HepG2 (cell line): ENCODE data around the gene HES7. TPM values are rescaled to one million over a fixed set of nuclear protein-coding genes. Genes with fewer than 3 reads are reported as not detected.

Experiments used
- ATAC-seq: fragments of 200-7000 bp; cut with Tn5 transposase; 3 replicates; pipeline ENCODE4 v1.9.1; 2020; ENCODE audit warnings: mild to moderate bottlenecking, moderate library complexity
- BruUV-seq: library from RNA; stranded (reverse); fragments of 400-500 nt; replicated peaks from 2 replicates; lab custom pipeline; 2021; lab: Mats Ljungman, UMichigan
- CTCF ChIA-PET: fragments of 300-600 bp; formaldehyde crosslinking; extraction: SDS; loops from one replicate; lab custom pipeline; 2021; ENCODE audit warnings: low total read pairs, inconsistent platforms, low intra/inter-chr PET ratio; lab: Yijun Ruan, JAX
- POLR2A ChIA-PET: fragments of 350-600 bp; sonication (Branson Sonifier 250); formaldehyde crosslinking; loops from one replicate; lab custom pipeline; 2020; ENCODE audit warnings: antibody characterized with exemption, inconsistent platforms; lab: Yijun Ruan, JAX
- DNase-seq: peaks from one replicate; pipeline ENCODE4 v3.0.0-alpha.2; 2015; ENCODE audit warnings: low spot score
- FAIRE-seq: peaks from 3 replicates; lab custom pipeline; 2011; peaks lifted over from hg19 to GRCh38; lab: Jason Lieb, UNC
- H2AFZ ChIP-seq: one replicate; pipeline ENCODE4 v1.6.1; 2011; ENCODE audit warnings: low read length, inconsistent platforms
- H3K27ac ChIP-seq: fragments of 300-600 bp; 3 replicates; pipeline ENCODE4 v1.8.0; 2011; ENCODE audit warnings: mixed run types, mild to moderate bottlenecking, mixed read lengths, low read length, inconsistent platforms; ENCODE audit not compliant: insufficient read depth; ENCODE audit errors: extremely low read length
- H3K27me3 ChIP-seq, 2 experiments: fragments of 200-600 bp in 1 of 2; 2 replicates in 1 of 2; 3 replicates in 1 of 2; pipeline versions ENCODE4 v1.6.0 to v1.8.0; 2011; ENCODE audit warnings: low read length in 2 of 2, mild to moderate bottlenecking in 2 of 2, moderate library complexity in 2 of 2, inconsistent platforms in 1 of 2; ENCODE audit not compliant: insufficient read depth in 2 of 2, control insufficient read depth in 1 of 2
- H3K36me3 ChIP-seq, 2 experiments: fragments of 200-600 bp in 1 of 2; replicated peaks in 1 of 2; 2 replicates in 1 of 2; 3 replicates in 1 of 2; pipeline versions ENCODE4 v1.5.1 to v1.8.0; 2011; ENCODE audit warnings: low read length in 2 of 2, inconsistent platforms in 1 of 2; ENCODE audit not compliant: insufficient read depth in 2 of 2, control insufficient read depth in 1 of 2
- H3K4me1 ChIP-seq: 2 replicates; pipeline ENCODE4 v1.5.1; 2012; ENCODE audit warnings: low read length, inconsistent platforms; ENCODE audit not compliant: insufficient read depth
- H3K4me2 ChIP-seq: 2 replicates; pipeline ENCODE4 v1.6.0; 2011; ENCODE audit warnings: low read depth, low read length, inconsistent platforms
- H3K4me3 ChIP-seq, 3 experiments: fragments of 200-600 bp in 1 of 3; sonication (generic), shearing (Covaris generic) in 1 of 3; replicated peaks in 1 of 3; 2 replicates each; pipeline ENCODE4 v1.5.1; 2011 to 2016; ENCODE audit warnings: low read length in 3 of 3, inconsistent platforms in 2 of 3, low read depth in 2 of 3, mild to moderate bottlenecking in 2 of 3, control low read depth in 1 of 3, mixed read lengths in 1 of 3; ENCODE audit not compliant: insufficient read depth in 1 of 3
- H3K79me2 ChIP-seq: one replicate; pipeline ENCODE4 v1.6.1; 2011; ENCODE audit warnings: low read length, inconsistent platforms; ENCODE audit not compliant: insufficient read depth
- H3K9ac ChIP-seq: 2 replicates; pipeline ENCODE4 v1.6.0; 2011; ENCODE audit warnings: mild to moderate bottlenecking, low read depth, low read length, inconsistent platforms; ENCODE audit not compliant: insufficient read depth
- H3K9me3 ChIP-seq: 2 replicates; pipeline ENCODE4 v1.5.1; 2012; ENCODE audit warnings: mild to moderate bottlenecking, low read length
- H4K20me1 ChIP-seq: 2 replicates; pipeline ENCODE4 v1.6.0; 2011; ENCODE audit warnings: inconsistent platforms, mild to moderate bottlenecking, low read length, moderate library complexity; ENCODE audit not compliant: insufficient read depth
- ISX ChIP-seq: sonication (generic); formaldehyde crosslinking; conservative IDR thresholded peaks from 2 replicates; pipeline ENCODE4 v1.5.0; 2020; ENCODE audit warnings: missing genetic modification reagents
- ONECUT2 ChIP-seq: sonication (generic); formaldehyde crosslinking; IDR thresholded peaks from 2 replicates; pipeline ENCODE4 v1.4.0; 2020; ENCODE audit warnings: missing genetic modification reagents
- POLR2AphosphoS5 ChIP-seq: IDR thresholded peaks from 2 replicates; pipeline ENCODE4 v1.6.1; 2012; ENCODE audit warnings: low read depth, low read length
- RXRB ChIP-seq: IDR thresholded peaks from 2 replicates; pipeline ENCODE4 v1.6.1; 2016; ENCODE audit warnings: borderline replicate concordance, missing genetic modification reagents, missing compliant biosample characterization
- ZBTB7B ChIP-seq: sonication (generic); formaldehyde crosslinking; IDR thresholded peaks from 2 replicates; pipeline ENCODE4 v1.4.0; 2020; ENCODE audit warnings: missing genetic modification reagents
- ZNF17 ChIP-seq: sonication (generic); formaldehyde crosslinking; IDR thresholded peaks from 2 replicates; pipeline ENCODE4 v1.5.0; 2020; ENCODE audit warnings: mild to moderate bottlenecking, missing genetic modification reagents
- ZNF225 ChIP-seq: sonication (generic); formaldehyde crosslinking; IDR thresholded peaks from 2 replicates; pipeline ENCODE4 v1.4.0; 2020; ENCODE audit warnings: mild to moderate bottlenecking, missing genetic modification reagents
- ZNF367 ChIP-seq: sonication (generic); formaldehyde crosslinking; IDR thresholded peaks from 2 replicates; pipeline ENCODE4 v1.4.0; 2020; ENCODE audit warnings: missing genetic modification reagents, borderline replicate concordance
- ZNF761 ChIP-seq: sonication (generic); formaldehyde crosslinking; conservative IDR thresholded peaks from 2 replicates; pipeline ENCODE4 v1.4.0; 2020; ENCODE audit warnings: mild to moderate bottlenecking, missing genetic modification reagents
- WGBS: methylation state at CpG from one replicate; pipeline ENCODE4 v1.1.6; 2017; ENCODE audit warnings: low lambda C conversion rate; 5-methylcytosine and 5-hydroxymethylcytosine counted together
- in situ Hi-C: cut with HindIII; loops from 2 replicates; pipeline ENCODE4 v1.10.0; 2017; ENCODE audit warnings: low pct_unique_long_range_greater_than_20kb; ENCODE audit not compliant: extremely low pct_ligation_motif_present
- intact Hi-C: fragments of 100-400 bp; cut with micrococcal nuclease; formaldehyde crosslinking; loops from one replicate; pipeline ENCODE4 v1.10.0; 2022; ENCODE audit not compliant: unreplicated experiment
- polyA plus RNA-seq, 8 experiments: library from polyadenylated mRNA; depleted of rRNA in 3 of 8; stranded (reverse) in 7 of 8; unstranded in 1 of 8; fragments of >200 nt; fragmentation: Illumina TruSeq in 4 of 8; extraction: Trizol in 4 of 8; gene quantifications; 2 replicates each; pipeline versions ENCODE4 v1.2.1 to v1.2.3, GENCODE V29; 2011 to 2016; ENCODE audit warnings: low read depth in 4 of 8, missing spikeins in 1 of 8, mixed read lengths in 1 of 8; ENCODE audit not compliant: insufficient read depth in 1 of 8
- total RNA-seq, 5 experiments: library from RNA; depleted of rRNA; stranded (reverse); fragments of >200 nt; fragmentation: Illumina TruSeq; extraction: Trizol; gene quantifications; 2 replicates each; pipeline ENCODE4 v1.2.3, GENCODE V29; 2016; ENCODE audit warnings: low read depth in 1 of 5
- TF ChIP-seq, protein P1 (sequence below): sonication (generic); formaldehyde crosslinking; IDR thresholded peaks from 2 replicates; pipeline ENCODE4 v1.4.0; 2020; ENCODE audit warnings: missing genetic modification reagents
- TF ChIP-seq, protein P2 (sequence below): sonication (generic); formaldehyde crosslinking; IDR thresholded peaks from 2 replicates; pipeline ENCODE4 v1.5.1; 2020; ENCODE audit warnings: mild to moderate bottlenecking, missing genetic modification reagents, borderline replicate concordance
- TF ChIP-seq, protein P3 (sequence below): sonication (generic); formaldehyde crosslinking; conservative IDR thresholded peaks from 2 replicates; pipeline ENCODE4 v1.8.0; 2022; ENCODE audit warnings: missing genetic modification reagents

The HES7 gene
- total and polyA plus RNA-seq, 2 of the 13 experiments (the other 11 are each of a cell fraction or from before 2014, with no cell fraction given): not detected

DNA sequence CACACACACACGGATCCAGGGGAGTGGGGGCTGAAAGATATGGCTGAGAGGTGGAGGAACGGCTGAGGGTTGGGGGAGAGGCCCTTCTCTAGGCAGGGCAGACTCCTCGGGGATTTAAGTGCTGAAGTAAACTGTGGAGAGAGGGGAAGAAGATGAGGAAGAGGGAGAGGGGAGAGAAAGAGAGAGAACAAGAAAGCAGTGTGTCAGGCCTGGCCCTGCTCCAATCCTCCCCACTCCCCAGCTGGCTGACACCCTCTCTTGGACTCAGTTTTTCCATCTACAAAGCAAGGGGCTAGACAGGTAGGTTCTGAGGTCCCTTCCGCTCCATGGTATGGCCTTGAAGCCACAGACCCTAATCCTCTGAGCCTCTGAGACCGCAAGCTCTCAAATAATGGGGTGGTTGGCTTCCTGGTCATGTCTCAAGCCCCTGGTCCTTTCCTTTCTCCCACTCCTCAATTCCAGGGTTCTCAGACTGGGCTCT lies 36.9 kb upstream of the HES7 start:
- in situ Hi-C loops (no loop called here), intact Hi-C loops (no loop called here)
- ChIA-PET POLR2A (interaction anchor here (2.0 kb wide), 1 partner anchor 12 kb away, joined by 11 read pairs; no protein-coding TSS in a partner anchor), CTCF (interaction anchor here (1.9 kb wide), 1 partner anchor 22 kb away, joined by 5 read pairs; no protein-coding TSS in a partner anchor)
- Histone ChIP-seq H3K79me2 (peaks cover 18% of the 10 kb centered on the region), H3K27me3 (no peaks in the 10 kb centered on the region; a peak in 1 of 5 replicates), H3K4me2 (peak overlapping the region; percentile 100; the same call in 1 of the 2 replicates), H4K20me1 (no peaks in the 10 kb centered on the region), H3K27ac (peak overlapping the region; percentile 30), H3K9ac (peak overlapping the region; percentile 39; the same call in 1 of the 2 replicates), H3K36me3 (peaks cover 1 to 7% of the 10 kb centered on the region in 2 experiments; a peak in 3 of 5 replicates), H3K9me3 (no peaks in the 10 kb centered on the region), H3K4me3 (no peak overlapping the region), H3K4me1 (peaks cover 55% of the 10 kb centered on the region), H2AFZ (no peak overlapping the region)
- FAIRE-seq (no peak), ATAC-seq (no peak), DNase-seq (no peak)
- 86% methylated on average over 5 of the region's 5 CpGs for WGBS
- no TSS peak for BruUV-seq
- TF ChIP-seq POLR2AphosphoS5 (no peak), ZNF367 (CRISPR knock-in tag) (no peak), ZNF17 (CRISPR knock-in tag) (no peak), RXRB (CRISPR knock-in tag) (no peak), ZNF761 (no peak), ZBTB7B (CRISPR knock-in tag) (no peak), ZNF225 (CRISPR knock-in tag) (no peak), ISX (CRISPR knock-in tag) (no peak), ONECUT2 (CRISPR knock-in tag) (no peak)
- TF ChIP-seq, protein P1, sequence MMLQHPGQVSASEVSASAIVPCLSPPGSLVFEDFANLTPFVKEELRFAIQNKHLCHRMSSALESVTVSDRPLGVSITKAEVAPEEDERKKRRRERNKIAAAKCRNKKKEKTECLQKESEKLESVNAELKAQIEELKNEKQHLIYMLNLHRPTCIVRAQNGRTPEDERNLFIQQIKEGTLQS (CRISPR knock-in tag): no peak
- TF ChIP-seq, protein P2, sequence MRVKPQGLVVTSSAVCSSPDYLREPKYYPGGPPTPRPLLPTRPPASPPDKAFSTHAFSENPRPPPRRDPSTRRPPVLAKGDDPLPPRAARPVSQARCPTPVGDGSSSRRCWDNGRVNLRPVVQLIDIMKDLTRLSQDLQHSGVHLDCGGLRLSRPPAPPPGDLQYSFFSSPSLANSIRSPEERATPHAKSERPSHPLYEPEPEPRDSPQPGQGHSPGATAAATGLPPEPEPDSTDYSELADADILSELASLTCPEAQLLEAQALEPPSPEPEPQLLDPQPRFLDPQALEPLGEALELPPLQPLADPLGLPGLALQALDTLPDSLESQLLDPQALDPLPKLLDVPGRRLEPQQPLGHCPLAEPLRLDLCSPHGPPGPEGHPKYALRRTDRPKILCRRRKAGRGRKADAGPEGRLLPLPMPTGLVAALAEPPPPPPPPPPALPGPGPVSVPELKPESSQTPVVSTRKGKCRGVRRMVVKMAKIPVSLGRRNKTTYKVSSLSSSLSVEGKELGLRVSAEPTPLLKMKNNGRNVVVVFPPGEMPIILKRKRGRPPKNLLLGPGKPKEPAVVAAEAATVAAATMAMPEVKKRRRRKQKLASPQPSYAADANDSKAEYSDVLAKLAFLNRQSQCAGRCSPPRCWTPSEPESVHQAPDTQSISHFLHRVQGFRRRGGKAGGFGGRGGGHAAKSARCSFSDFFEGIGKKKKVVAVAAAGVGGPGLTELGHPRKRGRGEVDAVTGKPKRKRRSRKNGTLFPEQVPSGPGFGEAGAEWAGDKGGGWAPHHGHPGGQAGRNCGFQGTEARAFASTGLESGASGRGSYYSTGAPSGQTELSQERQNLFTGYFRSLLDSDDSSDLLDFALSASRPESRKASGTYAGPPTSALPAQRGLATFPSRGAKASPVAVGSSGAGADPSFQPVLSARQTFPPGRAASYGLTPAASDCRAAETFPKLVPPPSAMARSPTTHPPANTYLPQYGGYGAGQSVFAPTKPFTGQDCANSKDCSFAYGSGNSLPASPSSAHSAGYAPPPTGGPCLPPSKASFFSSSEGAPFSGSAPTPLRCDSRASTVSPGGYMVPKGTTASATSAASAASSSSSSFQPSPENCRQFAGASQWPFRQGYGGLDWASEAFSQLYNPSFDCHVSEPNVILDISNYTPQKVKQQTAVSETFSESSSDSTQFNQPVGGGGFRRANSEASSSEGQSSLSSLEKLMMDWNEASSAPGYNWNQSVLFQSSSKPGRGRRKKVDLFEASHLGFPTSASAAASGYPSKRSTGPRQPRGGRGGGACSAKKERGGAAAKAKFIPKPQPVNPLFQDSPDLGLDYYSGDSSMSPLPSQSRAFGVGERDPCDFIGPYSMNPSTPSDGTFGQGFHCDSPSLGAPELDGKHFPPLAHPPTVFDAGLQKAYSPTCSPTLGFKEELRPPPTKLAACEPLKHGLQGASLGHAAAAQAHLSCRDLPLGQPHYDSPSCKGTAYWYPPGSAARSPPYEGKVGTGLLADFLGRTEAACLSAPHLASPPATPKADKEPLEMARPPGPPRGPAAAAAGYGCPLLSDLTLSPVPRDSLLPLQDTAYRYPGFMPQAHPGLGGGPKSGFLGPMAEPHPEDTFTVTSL (CRISPR knock-in tag): no peak
- TF ChIP-seq, protein P3, sequence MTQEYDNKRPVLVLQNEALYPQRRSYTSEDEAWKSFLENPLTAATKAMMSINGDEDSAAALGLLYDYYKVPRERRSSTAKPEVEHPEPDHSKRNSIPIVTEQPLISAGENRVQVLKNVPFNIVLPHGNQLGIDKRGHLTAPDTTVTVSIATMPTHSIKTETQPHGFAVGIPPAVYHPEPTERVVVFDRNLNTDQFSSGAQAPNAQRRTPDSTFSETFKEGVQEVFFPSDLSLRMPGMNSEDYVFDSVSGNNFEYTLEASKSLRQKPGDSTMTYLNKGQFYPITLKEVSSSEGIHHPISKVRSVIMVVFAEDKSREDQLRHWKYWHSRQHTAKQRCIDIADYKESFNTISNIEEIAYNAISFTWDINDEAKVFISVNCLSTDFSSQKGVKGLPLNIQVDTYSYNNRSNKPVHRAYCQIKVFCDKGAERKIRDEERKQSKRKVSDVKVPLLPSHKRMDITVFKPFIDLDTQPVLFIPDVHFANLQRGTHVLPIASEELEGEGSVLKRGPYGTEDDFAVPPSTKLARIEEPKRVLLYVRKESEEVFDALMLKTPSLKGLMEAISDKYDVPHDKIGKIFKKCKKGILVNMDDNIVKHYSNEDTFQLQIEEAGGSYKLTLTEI: no peak
